NCI-H1436 treated with DMSO at 0.1 percent for 48 hours (cell line): Measurements from ENCODE around the gene CLCNKB.
"Not testable (repeated sequence)": the region's sequence is repeated elsewhere in the genome, so short reads cannot be mapped to it uniquely, and the experiment has no call there.

ENCODE experiments used
- DNase-seq: peaks from one replicate; lab custom pipeline; 2025; lab: John Stamatoyannopoulos, UW

The CLCNKB gene

GRCh38 chr1:16061266-16061665 lies 17.7 kb downstream of the CLCNKB start:
- no peak for DNase-seq

- not testable (repeated sequence) for DNase-seq
These were observed 18.6 kb downstream of the CLCNKB start for GRCh38 chr1:16061989-16062686.

DNA sequence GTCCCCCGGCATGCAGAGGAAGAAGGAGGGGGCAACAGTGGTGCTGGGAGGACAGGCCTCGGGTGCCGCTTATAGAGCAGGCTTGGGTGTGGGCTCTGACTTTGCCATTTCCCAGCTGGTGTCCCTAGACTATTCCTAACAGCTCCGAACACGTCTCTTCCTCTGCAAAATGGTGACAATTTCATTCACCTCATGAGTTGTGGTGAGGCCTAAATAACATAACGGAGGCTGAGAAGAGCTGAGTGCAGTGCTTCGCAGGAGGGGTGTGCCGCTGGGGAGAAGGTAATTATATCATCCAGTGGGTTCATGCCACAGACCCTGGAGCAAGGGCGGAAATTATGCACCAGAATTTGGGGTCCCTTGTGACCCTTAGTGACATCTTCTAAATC lies 19.1 kb downstream of the CLCNKB start:
- not testable (repeated sequence) for DNase-seq

- DNase-seq: no peak
These were observed 19.7 kb downstream of the CLCNKB start for GRCh38 chr1:16063226-16063829.

DNA sequence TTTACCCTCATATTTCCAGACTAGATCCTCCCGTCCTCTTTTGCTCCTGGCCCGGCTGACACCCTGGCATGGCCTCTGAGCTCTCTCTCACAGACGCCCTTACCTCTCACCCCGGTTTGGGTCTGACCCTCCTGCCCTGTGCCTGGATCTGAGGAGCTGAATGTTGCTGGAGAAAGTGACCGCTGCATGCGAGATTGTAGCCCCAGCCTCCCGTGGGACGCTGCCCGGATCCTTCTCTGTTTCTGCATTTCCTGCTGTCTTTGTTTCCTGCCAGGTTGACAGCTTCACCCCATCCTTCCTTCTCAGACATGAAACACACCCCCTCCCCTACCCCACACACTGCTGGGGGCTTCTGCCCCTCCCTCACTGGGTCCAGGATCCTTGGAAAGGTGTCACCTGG lies 20.3 kb downstream of the CLCNKB start:
- no peak for DNase-seq

GRCh38 chr1:16064536-16065268 lies 21.1 kb downstream of the CLCNKB start:
- no peak for DNase-seq

- no peak for DNase-seq
These were observed 21.6 kb downstream of the CLCNKB start for GRCh38 chr1:16065269-16065576.

DNA sequence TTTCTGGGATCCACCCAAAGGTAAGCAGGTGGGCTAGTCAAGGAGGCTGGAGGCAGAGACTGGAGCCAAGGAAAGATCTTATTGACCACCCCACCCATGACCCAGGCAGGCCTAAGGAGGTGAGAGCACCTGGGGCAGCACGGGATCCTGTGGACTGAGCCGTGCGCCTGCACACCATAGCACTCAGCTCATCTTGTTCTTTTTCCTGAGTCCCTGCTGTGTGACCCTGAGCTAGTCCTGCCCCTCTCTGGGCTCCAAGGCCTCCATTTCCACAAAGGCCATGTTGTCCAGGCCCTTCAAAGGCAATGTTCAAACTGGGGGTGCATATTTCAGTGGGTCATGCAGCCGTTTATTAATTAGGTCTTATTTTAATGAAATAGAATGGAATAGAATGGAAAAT lies 22.7 kb downstream of the CLCNKB start:
- no peak for DNase-seq

DNA sequence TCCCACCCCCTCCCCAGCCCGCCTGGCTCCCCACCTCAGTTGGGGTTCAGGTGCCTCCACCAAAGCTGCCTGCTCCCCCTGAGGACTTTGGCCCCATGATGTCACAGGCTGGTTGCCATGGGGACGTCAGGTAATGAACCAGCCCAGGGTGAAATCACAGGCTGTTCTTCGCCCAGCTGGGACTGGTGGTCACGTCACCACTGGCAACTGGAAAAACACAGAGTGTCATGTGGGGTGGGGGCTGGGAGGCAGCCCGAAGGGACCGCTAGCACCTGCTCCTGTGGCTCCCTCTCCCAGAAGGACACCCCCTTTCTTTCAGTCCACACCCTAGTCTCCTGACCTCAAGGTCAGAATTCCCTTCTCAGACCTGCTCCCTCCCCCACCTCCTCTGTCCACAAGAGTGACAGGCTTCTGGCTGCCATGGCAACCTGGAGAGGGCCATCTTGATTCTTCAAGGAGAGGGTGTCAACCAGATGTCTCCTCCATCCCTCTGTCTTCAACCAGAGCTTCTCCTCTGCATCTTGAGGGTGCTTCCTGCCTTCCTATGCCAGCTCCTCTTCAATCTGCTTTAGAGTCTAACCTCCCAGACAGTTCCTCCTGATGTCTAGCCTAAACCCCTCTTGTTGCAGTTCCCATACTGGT lies 23.7 kb downstream of the CLCNKB start:
- peak; percentile 8 for DNase-seq

GRCh38 chr1:16067933-16068332 lies 24.4 kb downstream of the CLCNKB start:
- DNase-seq: no peak

GRCh38 chr1:16068356-16069270 lies 25.0 kb downstream of the CLCNKB start:
- DNase-seq: no peak

DNA sequence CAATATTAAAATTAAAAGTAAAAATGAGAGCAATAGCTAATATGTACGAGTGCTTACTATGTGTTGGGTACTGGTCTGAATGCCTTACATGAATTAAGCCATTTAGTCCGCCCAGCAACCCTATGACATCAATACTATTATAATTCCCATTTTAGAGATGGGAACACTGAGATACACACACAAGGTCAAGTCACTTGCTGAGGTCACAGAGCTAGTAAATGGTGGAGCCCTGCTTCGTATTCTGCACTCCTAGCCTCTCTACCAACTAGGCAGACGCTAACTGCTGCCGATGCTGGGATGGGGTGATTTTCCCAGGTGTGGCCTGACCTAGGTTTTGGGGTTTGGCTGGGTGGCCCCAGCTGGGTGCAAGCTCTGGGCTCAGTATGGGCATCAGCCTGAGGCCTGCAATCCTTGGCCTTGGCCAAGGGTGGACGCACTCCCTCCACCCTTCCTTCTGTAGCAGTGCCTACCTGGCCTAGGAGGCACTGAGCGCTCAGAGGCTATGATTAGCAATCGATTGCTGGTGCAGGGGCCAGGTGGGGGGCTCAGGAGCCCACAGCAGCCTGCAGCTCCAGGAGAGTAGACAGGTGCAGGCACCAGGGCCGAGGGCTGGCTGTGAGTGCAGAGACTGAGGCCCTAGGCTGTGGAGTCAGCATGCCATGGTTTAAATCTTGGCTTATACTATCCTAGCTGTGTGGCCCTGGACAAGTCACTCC lies 27.2 kb downstream of the CLCNKB start:
- DNase-seq: no peak

DNA sequence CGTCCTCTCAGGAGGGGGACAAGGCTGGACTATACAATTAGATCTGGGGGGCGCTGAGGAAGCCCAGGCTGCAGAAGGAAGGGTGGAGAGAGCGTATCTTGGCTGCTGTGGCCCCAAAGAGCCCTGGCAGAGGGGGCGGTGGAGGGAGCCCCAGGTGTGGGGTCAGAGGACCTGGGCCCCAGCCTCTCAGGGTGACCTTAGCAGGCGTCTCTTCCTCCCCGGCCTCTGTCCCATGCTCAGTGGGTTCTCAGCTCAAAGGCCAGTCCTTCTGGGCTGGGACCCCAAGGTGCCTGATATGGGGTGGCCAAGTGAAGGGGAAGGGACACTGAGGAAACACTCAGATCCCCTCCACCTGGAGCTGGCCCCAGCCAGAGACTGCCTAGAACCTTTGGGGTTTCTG lies 28.0 kb downstream of the CLCNKB start:
- no peak for DNase-seq

GRCh38 chr1:16072095-16072494 lies 28.5 kb downstream of the CLCNKB start:
- no peak for DNase-seq

GRCh38 chr1:16072616-16073484 lies 29.3 kb downstream of the CLCNKB start:
- no peak for DNase-seq

- no peak for DNase-seq
These were observed 30.0 kb downstream of the CLCNKB start, which contains the start of gene FAM131C for GRCh38 chr1:16073490-16074119. Gene FAM131C (minus strand): TSS chr1:16073651. CDS start chr1:16073442, 209 bp downstream.

GRCh38 chr1:16074217-16074616 lies 30.6 kb downstream of the CLCNKB start:
- DNase-seq: no peak

DNA sequence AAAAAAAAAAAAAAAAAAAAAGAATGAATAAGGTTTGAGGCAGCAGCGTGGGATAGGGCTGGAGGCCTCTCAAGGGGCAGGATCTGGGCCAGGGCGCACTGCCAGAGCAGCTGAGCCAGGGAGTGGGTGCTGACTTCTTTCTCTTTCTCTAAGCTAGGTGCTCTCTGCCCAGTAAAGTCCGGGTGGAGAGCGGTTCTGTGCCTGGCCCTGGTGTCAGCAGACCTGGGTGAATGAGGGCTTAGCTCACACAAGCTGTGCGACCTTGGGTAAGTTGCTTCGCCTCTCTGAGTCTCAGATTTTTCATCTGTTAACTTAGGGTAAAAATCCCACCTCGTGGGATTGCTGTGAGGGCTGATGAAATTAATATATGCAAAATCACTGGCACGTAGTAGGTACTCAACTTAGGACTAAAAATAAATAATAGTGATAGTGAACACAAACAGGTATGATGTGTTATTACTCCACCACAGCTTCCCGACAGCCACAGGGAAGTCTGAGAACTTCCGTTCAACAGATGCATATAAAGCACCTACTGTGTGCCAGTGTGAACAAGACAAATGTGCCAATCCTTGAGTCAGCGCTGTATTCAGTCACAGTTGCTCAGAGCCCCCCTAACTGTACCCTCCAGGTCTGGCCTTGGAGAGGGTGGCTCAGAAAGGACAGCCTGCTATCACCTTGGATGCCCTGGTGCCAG lies 31.9 kb downstream of the CLCNKB start:
- DNase-seq: no peak
